ENCODE measurements around the gene REEP1. TPM values are rescaled to one million over a fixed set of nuclear protein-coding genes. Genes with fewer than 3 reads are reported as not detected.

REEP1 gene
- total and polyA plus RNA-seq, 2 donors (not counting 1 experiment from before 2014, with no cell fraction given), result not detected

DNA sequence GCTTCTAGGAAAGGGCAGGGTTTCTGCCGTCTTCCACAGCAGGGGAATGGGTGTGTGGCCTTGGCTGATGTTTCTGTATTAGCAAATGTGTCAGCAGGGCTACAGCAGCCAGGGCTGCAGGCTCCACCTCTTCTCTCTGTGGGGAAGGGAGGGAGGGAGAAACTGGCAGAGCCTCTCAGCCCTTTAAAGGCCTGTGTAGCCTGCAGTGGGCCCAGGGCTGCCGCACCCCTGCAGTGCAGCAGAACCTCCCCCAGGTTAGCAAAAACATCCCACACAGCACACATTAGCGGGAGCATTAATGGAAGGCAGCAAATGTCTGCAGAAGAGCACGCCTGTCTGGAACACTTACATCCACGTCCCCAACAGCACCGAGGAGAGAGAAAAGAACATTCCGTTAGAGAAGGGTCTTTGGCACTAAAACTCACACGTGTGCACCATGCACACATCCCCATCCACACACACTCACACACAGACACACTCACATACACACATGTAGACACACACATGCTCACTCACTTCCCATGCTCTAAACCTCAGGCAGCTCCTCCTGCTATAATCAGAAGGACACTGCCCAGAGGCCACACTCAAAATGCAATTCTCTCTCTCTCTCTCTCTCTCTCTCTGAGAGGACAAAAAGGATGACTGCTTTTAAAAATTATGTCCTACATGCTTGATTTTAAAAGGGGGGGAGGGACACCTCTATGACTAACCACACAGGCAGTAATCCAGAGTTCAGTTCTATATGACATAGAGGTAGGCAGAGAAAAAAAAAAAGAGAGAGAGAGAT, 114.1 kb downstream of the REEP1 start:
- no peaks in the 10 kb centered on the region for H3K27me3 ChIP-seq (replicated peaks in 1 of 4; ENCODE audit: control extremely low read depth in 1 of 4, control insufficient read depth in 3 of 4, insufficient read depth in 4 of 4, low read length in 3 of 4)
- H3K9me3 Mint-ChIP-seq (ENCODE audit: insufficient read depth), result no peaks in the 10 kb centered on the region
- H3K4me1 ChIP-seq (ENCODE audit: control insufficient read depth in 2 of 2, insufficient read depth in 2 of 2, low read length in 2 of 2), result peaks cover 36 to 41% of the 10 kb centered on the region in 2 donors
- ATAC-seq (ENCODE audit: low read depth) (no peak), DNase-seq (no peak)
- no peaks in the 10 kb centered on the region for H3K36me3 ChIP-seq (replicated peaks in 1 of 2; ENCODE audit: control extremely low read depth in 1 of 2, control insufficient read depth in 1 of 2, extremely low read depth in 1 of 2, insufficient read depth in 2 of 2, low read length in 1 of 2)
- no peaks in the 10 kb centered on the region for H4K20me1 ChIP-seq (ENCODE audit: control insufficient read depth, insufficient read depth, low read length, poor library complexity, severe bottlenecking)
- no peak overlapping the region for H2AFZ ChIP-seq (ENCODE audit: insufficient read depth, low read depth, low read length, poor library complexity, severe bottlenecking)
- no peaks in the 10 kb centered on the region for H3K79me2 ChIP-seq (ENCODE audit: control insufficient read depth, insufficient read depth, low read length)
- H3K9ac ChIP-seq (ENCODE audit: low read length), result no peak overlapping the region
- ChIA-PET POLR2A (interaction anchor here (1.3 kb wide), 1 partner anchor 14 kb away, joined by 3 read pairs; no protein-coding TSS in a partner anchor), CTCF (interaction anchor here (1.3 to 5.0 kb wide), 4 partner anchors 24 to 218 kb away, joined by 4 to 69 read pairs (median 11); partner anchors contain the start of genes KDM3A and MRPL35)
- peaks cover 36% of the 10 kb centered on the region for H3K4me1 Mint-ChIP-seq
- 90% methylated on average over 7 of the region's 8 CpGs for WGBS (ENCODE audit: insufficient coverage)
- no peaks in the 10 kb centered on the region for H3K27me3 Mint-ChIP-seq
- no peaks in the 10 kb centered on the region for H3K9me3 ChIP-seq (ENCODE audit: control extremely low read depth in 1 of 3, control insufficient read depth in 2 of 3, insufficient read depth in 1 of 3, low read length in 2 of 3)
- no peak overlapping the region for H3K4me3 Mint-ChIP-seq
- no peak overlapping the region for H3K4me2 ChIP-seq (replicated peaks; ENCODE audit: low read depth, low read length, poor library complexity, severe bottlenecking)
- H3K4me3 ChIP-seq (ENCODE audit: control extremely low read depth in 1 of 5, extremely low read depth in 1 of 5, insufficient read depth in 1 of 5, low read depth in 2 of 5, low read length in 4 of 5), result no peak overlapping the region
- no peak overlapping the region for H3K27ac ChIP-seq (ENCODE audit: low read length in 2 of 2)
- H3K27ac Mint-ChIP-seq, result peak overlapping the region; percentile 56
- TF ChIP-seq, protein P1, sequence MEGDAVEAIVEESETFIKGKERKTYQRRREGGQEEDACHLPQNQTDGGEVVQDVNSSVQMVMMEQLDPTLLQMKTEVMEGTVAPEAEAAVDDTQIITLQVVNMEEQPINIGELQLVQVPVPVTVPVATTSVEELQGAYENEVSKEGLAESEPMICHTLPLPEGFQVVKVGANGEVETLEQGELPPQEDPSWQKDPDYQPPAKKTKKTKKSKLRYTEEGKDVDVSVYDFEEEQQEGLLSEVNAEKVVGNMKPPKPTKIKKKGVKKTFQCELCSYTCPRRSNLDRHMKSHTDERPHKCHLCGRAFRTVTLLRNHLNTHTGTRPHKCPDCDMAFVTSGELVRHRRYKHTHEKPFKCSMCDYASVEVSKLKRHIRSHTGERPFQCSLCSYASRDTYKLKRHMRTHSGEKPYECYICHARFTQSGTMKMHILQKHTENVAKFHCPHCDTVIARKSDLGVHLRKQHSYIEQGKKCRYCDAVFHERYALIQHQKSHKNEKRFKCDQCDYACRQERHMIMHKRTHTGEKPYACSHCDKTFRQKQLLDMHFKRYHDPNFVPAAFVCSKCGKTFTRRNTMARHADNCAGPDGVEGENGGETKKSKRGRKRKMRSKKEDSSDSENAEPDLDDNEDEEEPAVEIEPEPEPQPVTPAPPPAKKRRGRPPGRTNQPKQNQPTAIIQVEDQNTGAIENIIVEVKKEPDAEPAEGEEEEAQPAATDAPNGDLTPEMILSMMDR (IDR thresholded peaks at IDR 0.05), result no peak
- intact Hi-C loops (cut with micrococcal nuclease), result loop anchor here (5.0 kb wide), 1 partner anchor 219 kb away; the partner anchor contains the start of gene KDM3A

DNA sequence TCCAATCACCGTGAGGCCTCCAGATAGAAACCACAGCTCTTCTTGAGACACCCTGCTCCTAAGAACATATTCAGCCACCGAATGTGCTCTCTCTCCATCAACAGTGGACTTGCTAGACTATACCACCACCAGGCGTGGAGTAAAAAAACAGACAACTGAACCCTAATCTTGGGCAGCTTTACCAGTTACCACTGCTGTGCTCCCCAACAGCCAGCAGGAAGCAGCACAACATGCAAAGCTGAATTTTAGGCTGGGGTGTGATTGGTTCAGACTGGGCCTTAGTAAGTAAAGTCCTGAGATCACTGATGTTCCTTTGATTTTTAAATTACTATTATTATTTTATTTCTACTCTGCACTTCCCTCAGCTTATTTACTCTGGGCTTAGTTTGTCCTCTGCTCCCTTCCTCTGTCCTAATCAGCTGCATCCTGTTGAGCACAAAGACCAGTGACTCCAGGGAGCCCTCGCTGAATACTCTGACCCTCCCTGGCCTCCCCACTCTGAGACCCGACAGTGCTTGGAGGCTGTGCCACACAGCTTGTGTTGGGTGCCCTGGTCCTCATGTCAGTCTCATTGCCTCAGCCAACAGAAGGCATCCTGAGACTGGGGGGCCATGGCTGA, 116.3 kb downstream of the REEP1 start:
- H3K27me3 Mint-ChIP-seq, result no peaks in the 10 kb centered on the region
- Histone ChIP-seq H3K79me2 (ENCODE audit: control insufficient read depth, insufficient read depth, low read length) (no peaks in the 10 kb centered on the region), H3K4me3 (ENCODE audit: control extremely low read depth in 1 of 5, extremely low read depth in 1 of 5, insufficient read depth in 1 of 5, low read depth in 2 of 5, low read length in 4 of 5) (no peak overlapping the region), H3K4me1 (ENCODE audit: control insufficient read depth in 2 of 2, insufficient read depth in 2 of 2, low read length in 2 of 2) (peaks cover 16 to 21% of the 10 kb centered on the region in 2 donors), H3K9ac (ENCODE audit: low read length) (no peak overlapping the region), H3K27ac (ENCODE audit: low read length in 2 of 2) (no peak overlapping the region), H3K27me3 (replicated peaks in 1 of 4; ENCODE audit: control extremely low read depth in 1 of 4, control insufficient read depth in 3 of 4, insufficient read depth in 4 of 4, low read length in 3 of 4) (no peaks in the 10 kb centered on the region), H2AFZ (ENCODE audit: insufficient read depth, low read depth, low read length, poor library complexity, severe bottlenecking) (no peak overlapping the region), H3K4me2 (replicated peaks; ENCODE audit: low read depth, low read length, poor library complexity, severe bottlenecking) (no peak overlapping the region), H3K36me3 (replicated peaks in 1 of 2; ENCODE audit: control extremely low read depth in 1 of 2, control insufficient read depth in 1 of 2, extremely low read depth in 1 of 2, insufficient read depth in 2 of 2, low read length in 1 of 2) (no peaks in the 10 kb centered on the region), H4K20me1 (ENCODE audit: control insufficient read depth, insufficient read depth, low read length, poor library complexity, severe bottlenecking) (no peaks in the 10 kb centered on the region), H3K9me3 (ENCODE audit: control extremely low read depth in 1 of 3, control insufficient read depth in 2 of 3, insufficient read depth in 1 of 3, low read length in 2 of 3) (peaks cover 0 to 3% (median 0%) of the 10 kb centered on the region in 3 donors)
- WGBS (ENCODE audit: insufficient coverage), result 85% methylated on average over 4 of the region's 5 CpGs
- ChIA-PET POLR2A (interaction anchor here (1.3 kb wide), 1 partner anchor 219 kb away, joined by 6 read pairs; no protein-coding TSS in a partner anchor), CTCF (interaction anchor here (0.7 to 5.0 kb wide), 41 partner anchors 9 to 544 kb away, joined by 3 to 69 read pairs (median 4); partner anchors contain the start of genes IMMT, KDM3A and MRPL35)
- H3K27ac Mint-ChIP-seq, result no peak overlapping the region
- no peak overlapping the region for H3K4me3 Mint-ChIP-seq
- H3K4me1 Mint-ChIP-seq, result peaks cover 27% of the 10 kb centered on the region
- H3K9me3 Mint-ChIP-seq (ENCODE audit: insufficient read depth), result no peaks in the 10 kb centered on the region
- ATAC-seq (ENCODE audit: low read depth) (peak; percentile 77), DNase-seq (peak; percentile 80)
- no peak for TF ChIP-seq EZH2 (IDR thresholded peaks at IDR 0.05; ENCODE audit: borderline replicate concordance, insufficient read depth, low read depth, low read length, poor library complexity, severe bottlenecking)
- TF ChIP-seq, protein P1 (IDR thresholded peaks at IDR 0.05), result peak; percentile 98
- intact Hi-C loops (cut with micrococcal nuclease), result loop anchor here (1.0 to 5.0 kb wide), 4 partner anchors 76 to 221 kb away; partner anchors contain the start of gene KDM3A

Data from B cell (primary cell).